GM20431 (cell line): ENCODE data around the gene QRFP.

ENCODE experiments used
- in situ Hi-C: fragments of 300-500 bp; cut with MseI, MboI; formaldehyde crosslinking; loops from one replicate; pipeline ENCODE4 v1.15.0; 2020; ENCODE audit warnings: low sequenced_read_pairs; ENCODE audit not compliant: unreplicated experiment

QRFP gene

GRCh38 chr9:130896233-130897014 is at the start of gene QRFP:
TSS of gene QRFP (minus strand) at chr9:130896812. CDS start at chr9:130893838, 2,974 bp downstream.
- in situ Hi-C loops = no loop called here

GRCh38 chr9:130945173-130945572 is 48.6 kb upstream of the QRFP start:
- in situ Hi-C loops = no loop called here

- in situ Hi-C loops = no loop called here
Observed at GRCh38 chr9:130944510-130945058, 48.0 kb upstream of the QRFP start.

- in situ Hi-C loops = no loop called here
Observed at GRCh38 chr9:130943777-130944176, 47.2 kb upstream of the QRFP start.

- in situ Hi-C loops = no loop called here
Observed at GRCh38 chr9:130943221-130943620, 46.6 kb upstream of the QRFP start.

GRCh38 chr9:130942679-130943078 is 46.1 kb upstream of the QRFP start:
- in situ Hi-C loops = no loop called here

- in situ Hi-C loops = no loop called here
Observed at GRCh38 chr9:130942084-130942483, 45.5 kb upstream of the QRFP start.

- in situ Hi-C loops = no loop called here
Observed at GRCh38 chr9:130940693-130941576, 44.3 kb upstream of the QRFP start.

GRCh38 chr9:130940027-130940549 is 43.5 kb upstream of the QRFP start:
- in situ Hi-C loops = no loop called here

GRCh38 chr9:130939405-130940026 is 42.9 kb upstream of the QRFP start:
- in situ Hi-C loops = no loop called here

- in situ Hi-C loops = no loop called here
Observed at GRCh38 chr9:130938652-130939404, 42.2 kb upstream of the QRFP start, which contains the start of gene FIBCD1. TSS of gene FIBCD1 (minus strand) at chr9:130939247. CDS start at chr9:130938607, 640 bp downstream.

- in situ Hi-C loops = no loop called here
Observed at GRCh38 chr9:130938184-130938651, 41.6 kb upstream of the QRFP start.

- in situ Hi-C loops = no loop called here
Observed at GRCh38 chr9:130937146-130938076, 40.8 kb upstream of the QRFP start.

- in situ Hi-C loops = no loop called here
Observed at GRCh38 chr9:130936285-130937117, 39.9 kb upstream of the QRFP start.

- in situ Hi-C loops = no loop called here
Observed at GRCh38 chr9:130935648-130936271, 39.1 kb upstream of the QRFP start.

- in situ Hi-C loops = no loop called here
Observed at GRCh38 chr9:130934702-130935647, 38.4 kb upstream of the QRFP start.
